Activated CD4-positive, CD25-positive, alpha-beta regulatory T cell (primary cell): Measurements from ENCODE around the gene MAPT.
"Not testable (repeated sequence)": the region's sequence is repeated elsewhere in the genome, so short reads cannot be mapped to it uniquely, and the experiment has no call there.

Experiments used
- DNase-seq, 4 experiments: peaks; one replicate each; lab custom pipeline; 2025; lab: John Stamatoyannopoulos, UW

MAPT gene

GRCh38 chr17:46009681-46010596, 115.6 kb downstream of the MAPT start:
- DNase-seq: no peak

GRCh38 chr17:46010597-46011186, 116.3 kb downstream of the MAPT start:
- DNase-seq: no peak

GRCh38 chr17:46011711-46012505, 117.6 kb downstream of the MAPT start:
- no peak for DNase-seq

GRCh38 chr17:46012506-46013079, 118.2 kb downstream of the MAPT start:
- DNase-seq: no peak

- DNase-seq: no peak
These were observed 118.8 kb downstream of the MAPT start for GRCh38 chr17:46013127-46013501.

- DNase-seq: no peak
These were observed 119.3 kb downstream of the MAPT start for GRCh38 chr17:46013502-46014165.

GRCh38 chr17:46019408-46019925, 125.1 kb downstream of the MAPT start:
- DNase-seq: not testable (repeated sequence)

- peak in 2 of 4 experiments; percentile 36 to 51 for DNase-seq
These were observed 125.8 kb downstream of the MAPT start for GRCh38 chr17:46020023-46020761.

- DNase-seq: no peak
These were observed 126.6 kb downstream of the MAPT start for GRCh38 chr17:46020998-46021397.

GRCh38 chr17:46023366-46023765, 129.0 kb downstream of the MAPT start:
- not testable (repeated sequence) for DNase-seq

GRCh38 chr17:46023783-46024388, 129.5 kb downstream of the MAPT start:
- DNase-seq: no peak

GRCh38 chr17:46024590-46024989, 130.2 kb downstream of the MAPT start:
- no peak for DNase-seq

- no peak for DNase-seq
These were observed 130.7 kb downstream of the MAPT start for GRCh38 chr17:46025060-46025459.

- no peak for DNase-seq
These were observed 131.3 kb downstream of the MAPT start for GRCh38 chr17:46025510-46026165.

GRCh38 chr17:46026166-46027047, 132.1 kb downstream of the MAPT start:
- DNase-seq: no peak

- no peak for DNase-seq
These were observed 133.0 kb downstream of the MAPT start for GRCh38 chr17:46027048-46027975.

GRCh38 chr17:46027976-46028325, 133.6 kb downstream of the MAPT start:
- DNase-seq: no peak

GRCh38 chr17:46028374-46028773, 134.0 kb downstream of the MAPT start:
- DNase-seq: no peak
